GM13976 (cell line): ENCODE measurements around the gene BIRC6.

Experiments used
- DNase-seq: peaks from one replicate; pipeline ENCODE4 v3.0.0; 2012; ENCODE audit warnings: low spot score
- in situ Hi-C: fragments of 300-500 bp; cut with MboI; formaldehyde crosslinking; loops from one replicate; pipeline ENCODE4 v1.12.0; 2022; ENCODE audit warnings: low sequenced_read_pairs, mixed read lengths, inconsistent platforms; ENCODE audit not compliant: unreplicated experiment
- TF ChIP-seq, protein P1 (sequence below): IDR thresholded peaks from 2 replicates; pipeline ENCODE4 v1.5.1; 2012; ENCODE audit warnings: borderline replicate concordance, mild to moderate bottlenecking; ENCODE audit not compliant: insufficient read depth; ENCODE audit errors: extremely low read depth, missing control alignments, control extremely low read depth

BIRC6 gene

DNA sequence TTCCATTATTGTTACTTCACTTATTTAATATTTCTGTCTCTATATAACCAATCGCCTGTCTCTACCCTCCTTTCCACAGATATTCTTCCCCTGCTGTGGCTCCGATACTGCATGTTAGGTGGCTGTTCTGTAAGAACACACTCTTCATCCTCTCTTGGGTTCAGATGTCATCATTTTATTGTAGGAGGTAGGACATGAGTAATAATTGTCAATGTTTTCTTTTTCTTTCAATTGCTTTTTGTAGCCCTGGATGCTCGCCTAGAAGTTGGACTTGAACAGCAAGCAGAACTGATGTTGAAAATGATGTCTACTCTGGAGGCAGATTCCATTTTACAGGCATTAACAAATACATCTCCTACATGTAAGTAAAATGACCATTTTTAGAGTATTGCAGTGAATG, 128.6 kb downstream of the BIRC6 start:
- DNase-seq: no peak
- in situ Hi-C loops: no loop called here
- TF ChIP-seq, protein P1, sequence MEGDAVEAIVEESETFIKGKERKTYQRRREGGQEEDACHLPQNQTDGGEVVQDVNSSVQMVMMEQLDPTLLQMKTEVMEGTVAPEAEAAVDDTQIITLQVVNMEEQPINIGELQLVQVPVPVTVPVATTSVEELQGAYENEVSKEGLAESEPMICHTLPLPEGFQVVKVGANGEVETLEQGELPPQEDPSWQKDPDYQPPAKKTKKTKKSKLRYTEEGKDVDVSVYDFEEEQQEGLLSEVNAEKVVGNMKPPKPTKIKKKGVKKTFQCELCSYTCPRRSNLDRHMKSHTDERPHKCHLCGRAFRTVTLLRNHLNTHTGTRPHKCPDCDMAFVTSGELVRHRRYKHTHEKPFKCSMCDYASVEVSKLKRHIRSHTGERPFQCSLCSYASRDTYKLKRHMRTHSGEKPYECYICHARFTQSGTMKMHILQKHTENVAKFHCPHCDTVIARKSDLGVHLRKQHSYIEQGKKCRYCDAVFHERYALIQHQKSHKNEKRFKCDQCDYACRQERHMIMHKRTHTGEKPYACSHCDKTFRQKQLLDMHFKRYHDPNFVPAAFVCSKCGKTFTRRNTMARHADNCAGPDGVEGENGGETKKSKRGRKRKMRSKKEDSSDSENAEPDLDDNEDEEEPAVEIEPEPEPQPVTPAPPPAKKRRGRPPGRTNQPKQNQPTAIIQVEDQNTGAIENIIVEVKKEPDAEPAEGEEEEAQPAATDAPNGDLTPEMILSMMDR: no peak

DNA sequence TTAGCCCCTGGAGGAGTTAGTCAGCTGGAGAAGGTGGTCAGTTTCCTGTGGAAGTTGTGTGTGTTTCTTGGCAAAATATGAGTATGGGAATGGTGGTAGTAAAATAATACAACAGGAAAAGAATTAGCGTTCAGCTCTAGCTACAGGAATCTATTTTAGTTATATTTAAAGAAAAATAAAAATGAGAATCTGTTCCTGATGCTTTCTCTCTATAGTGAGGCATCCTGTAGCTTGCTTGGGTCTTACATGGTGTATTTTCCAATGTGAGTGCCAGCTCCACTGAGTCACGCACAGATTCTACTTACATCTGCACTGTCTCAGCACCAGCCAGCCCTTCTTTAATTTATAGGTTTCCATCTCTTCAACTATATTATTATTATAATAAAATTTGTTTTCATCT, 132.2 kb downstream of the BIRC6 start:
- TF ChIP-seq, protein P1: no peak
- in situ Hi-C loops: no loop called here
- DNase-seq: no peak

- in situ Hi-C loops: no loop called here
- TF ChIP-seq, protein P1: no peak
- DNase-seq: no peak
Observed at GRCh38 chr2:32491346-32491745, 134.5 kb downstream of the BIRC6 start.

DNA sequence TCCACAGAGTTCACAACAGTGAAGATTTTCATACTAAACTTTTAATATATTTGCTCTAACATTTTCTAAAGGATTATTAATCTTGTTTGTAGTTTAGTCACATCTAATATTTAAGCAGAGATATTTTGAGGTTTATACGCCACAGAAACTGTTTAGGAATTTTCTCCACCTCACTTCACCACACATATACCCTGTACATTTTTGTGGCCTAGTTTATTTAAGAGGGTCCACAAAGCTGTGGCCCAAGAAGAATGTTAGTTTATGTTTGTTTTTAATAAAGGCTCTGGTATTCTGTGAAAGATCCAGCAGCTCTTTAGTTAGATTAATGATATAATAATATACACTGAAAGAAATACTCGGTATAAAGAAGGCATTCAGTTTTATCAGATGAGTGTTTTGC, 138.3 kb downstream of the BIRC6 start:
- no peak for DNase-seq
- TF ChIP-seq, protein P1: no peak
- in situ Hi-C loops: no loop called here

- no peak for DNase-seq
- TF ChIP-seq, protein P1: no peak
- in situ Hi-C loops: no loop called here
Observed at GRCh38 chr2:32496662-32497061, 139.8 kb downstream of the BIRC6 start.

DNA sequence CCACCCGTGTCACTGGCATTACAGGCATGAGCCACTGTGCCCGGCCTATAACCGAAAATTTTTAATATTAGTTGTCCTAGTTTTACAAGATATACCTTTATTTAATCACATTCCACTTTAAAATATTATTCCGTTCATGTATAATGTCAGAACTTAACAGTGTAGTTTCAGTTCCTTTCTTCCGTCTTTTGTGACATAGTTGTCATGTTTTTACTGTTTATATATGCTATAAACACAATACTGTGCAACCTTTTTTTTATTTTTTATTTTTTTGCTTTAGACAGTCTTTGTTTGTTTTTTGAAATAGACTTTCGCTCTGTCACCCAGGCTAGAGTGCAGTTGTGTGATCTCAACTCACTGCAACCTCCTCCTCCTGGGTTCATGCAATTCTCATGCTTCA, 141.5 kb downstream of the BIRC6 start:
- in situ Hi-C loops: no loop called here
- no peak for DNase-seq
- TF ChIP-seq, protein P1: no peak

GRCh38 chr2:32502941-32503340, 146.1 kb downstream of the BIRC6 start:
- DNase-seq: no peak
- in situ Hi-C loops: no loop called here
- TF ChIP-seq, protein P1: no peak
